Esophagus (tissue), 2 donors: ENCODE data around the gene BCR. TPM values are rescaled to one million over a fixed set of nuclear protein-coding genes. Genes with fewer than 3 reads are reported as not detected.

ENCODE experiments used
- H3K27ac ChIP-seq, 2 donors: one replicate each; pipeline ENCODE4 v1.5.1; 2013; ENCODE audit warnings: low read depth in 2 of 2, mild to moderate bottlenecking in 2 of 2, inconsistent platforms in 1 of 2, low read length in 1 of 2, moderate library complexity in 1 of 2
- H3K27me3 ChIP-seq, 2 donors: one replicate each; pipeline ENCODE4 v1.6.1; 2013; ENCODE audit warnings: low read length in 2 of 2, control low read depth in 1 of 2, mild to moderate bottlenecking in 1 of 2; ENCODE audit not compliant: insufficient read depth in 2 of 2, control insufficient read depth in 1 of 2
- H3K36me3 ChIP-seq, 2 donors: one replicate each; pipeline ENCODE4 v1.6.1; 2013; ENCODE audit warnings: low read length in 1 of 2; ENCODE audit not compliant: control insufficient read depth in 2 of 2, insufficient read depth in 2 of 2
- H3K4me1 ChIP-seq, 2 donors: one replicate each; pipeline ENCODE4 v1.6.1; 2013; ENCODE audit warnings: low read length in 1 of 2; ENCODE audit not compliant: control insufficient read depth in 2 of 2, insufficient read depth in 2 of 2
- H3K4me3 ChIP-seq, 2 donors: one replicate each; pipeline ENCODE4 v1.5.1; 2013; ENCODE audit warnings: low read length in 2 of 2, mild to moderate bottlenecking in 2 of 2, low read depth in 1 of 2, moderate library complexity in 1 of 2
- H3K9me3 ChIP-seq, 2 donors: one replicate each; pipeline ENCODE4 v1.6.1; 2013; ENCODE audit warnings: mild to moderate bottlenecking in 2 of 2, low read depth in 1 of 2, low read length in 1 of 2, moderate library complexity in 1 of 2; ENCODE audit not compliant: control insufficient read depth in 2 of 2, insufficient read depth in 1 of 2
- WGBS, 2 donors: extraction: QIAGEN DNeasy Blood & Tissue Kit; methylation state at CpG; one replicate each; pipeline ENCODE4 v1.1.7; 2013; 5-methylcytosine and 5-hydroxymethylcytosine counted together
- polyA plus RNA-seq, 2 donors: library from polyadenylated mRNA; stranded (reverse); fragments of 200-250 nt; gene quantifications; one replicate each; pipeline ENCODE4 v1.2.3, GENCODE V29; 2013
- donor health status: healthy with polysubstance abuse.
- donor health status: Bipolar disorder and iron deficiency.

The BCR gene
- polyA plus RNA-seq, 2 donors: 27.8 to 30.2 TPM

DNA sequence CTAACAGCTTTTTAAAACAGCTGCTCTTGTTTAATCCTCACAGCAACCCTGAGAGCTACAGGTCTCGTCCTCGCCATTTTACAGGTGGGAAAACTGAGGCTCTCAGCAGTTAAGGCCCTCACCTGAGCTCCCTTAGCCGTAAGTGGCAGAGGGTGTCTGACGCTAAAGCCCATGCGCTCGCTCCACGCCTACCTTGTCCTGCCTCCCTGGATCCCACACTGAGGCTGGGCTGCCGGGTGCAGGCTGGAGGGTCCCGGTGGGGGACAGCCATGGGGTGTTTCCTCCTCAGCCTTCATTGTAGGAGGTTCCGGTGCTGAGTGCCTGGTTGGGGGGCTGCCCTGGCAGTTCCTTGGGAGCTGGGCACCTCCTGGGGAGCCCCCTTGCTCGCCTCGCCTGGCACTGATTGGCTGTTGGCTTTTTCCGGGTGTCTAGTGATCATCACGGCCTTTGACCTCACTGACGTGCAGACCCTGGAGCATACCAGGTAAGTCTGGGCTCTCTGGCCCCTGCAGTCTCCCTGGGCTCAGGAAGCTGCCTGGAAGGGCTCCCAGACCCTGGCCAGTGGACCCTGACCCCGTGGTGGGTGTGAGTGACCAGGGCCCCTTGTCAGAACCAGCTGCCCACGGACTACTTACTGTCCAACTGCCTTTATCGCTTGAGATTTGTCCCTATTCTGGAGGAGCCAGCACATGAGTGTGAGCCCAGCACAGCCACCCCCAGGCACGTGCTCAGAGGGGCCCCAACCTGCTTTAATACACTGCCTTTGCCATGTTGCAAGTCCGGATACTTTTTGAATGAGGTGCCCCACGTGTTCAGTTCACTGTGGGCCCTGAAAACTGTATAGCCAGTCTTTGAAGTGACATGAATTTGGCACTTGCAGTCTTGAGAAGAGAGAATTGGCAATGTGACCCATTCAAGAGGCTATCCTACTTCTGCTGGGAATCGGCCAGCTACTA lies 22.5 kb upstream of the BCR start:
- WGBS, 2 donors: 82 to 89% methylated on average over 22 of the region's 22 CpGs
- Histone ChIP-seq H3K4me3 (no peak overlapping the region), H3K27ac (no peak overlapping the region), H3K4me1 (peaks cover 0 to 2% of the 10 kb centered on the region in 2 donors), H3K36me3 (peaks cover 0 to 5% of the 10 kb centered on the region in 2 donors), H3K9me3 (no peaks in the 10 kb centered on the region), H3K27me3 (no peaks in the 10 kb centered on the region)

DNA sequence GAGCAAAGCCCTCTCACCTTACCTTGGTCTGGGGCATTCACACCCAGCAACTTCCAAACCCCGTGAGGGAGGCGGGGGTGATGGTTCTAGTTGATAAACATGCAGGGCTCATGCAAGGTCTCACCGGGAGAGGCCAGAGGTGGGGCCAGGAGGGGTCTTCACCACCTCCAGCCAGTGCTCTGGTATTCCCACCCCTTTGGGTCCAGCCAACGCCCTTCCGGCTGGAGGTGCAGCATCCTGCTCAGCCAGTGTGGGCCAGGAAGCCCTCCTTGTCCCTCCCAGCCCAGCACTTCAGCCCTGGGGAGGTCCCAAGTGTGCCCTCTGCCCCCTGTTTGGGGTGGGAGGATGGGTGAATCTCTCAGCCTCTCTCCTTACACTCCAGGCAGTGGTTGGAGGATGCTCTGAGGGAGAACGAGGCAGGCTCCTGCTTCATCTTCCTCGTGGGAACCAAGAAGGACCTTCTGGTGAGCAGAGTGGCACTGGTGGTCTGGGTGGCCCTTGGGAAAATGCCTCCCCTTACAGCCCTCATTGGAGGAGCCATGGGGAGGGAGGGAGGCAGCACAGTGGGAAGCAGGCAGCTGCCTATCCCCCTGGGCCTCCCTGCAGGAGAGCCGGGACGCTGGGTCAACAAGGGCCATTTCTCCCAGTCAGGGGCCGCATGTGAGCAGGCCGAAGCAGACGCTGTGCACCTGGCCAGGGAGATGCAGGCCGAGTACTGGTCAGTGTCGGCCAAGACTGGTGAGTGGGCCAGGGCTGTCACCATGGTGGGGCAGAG lies 21.6 kb upstream of the BCR start:
- Histone ChIP-seq H3K9me3 (no peaks in the 10 kb centered on the region), H3K27me3 (no peaks in the 10 kb centered on the region), H3K4me1 (peaks cover 0 to 2% of the 10 kb centered on the region in 2 donors), H3K4me3 (no peak overlapping the region), H3K36me3 (peaks cover 0 to 5% of the 10 kb centered on the region in 2 donors), H3K27ac (no peak overlapping the region)
- WGBS, 2 donors: 83 to 89% methylated on average over 13 to 14 of the region's 14 CpGs

DNA sequence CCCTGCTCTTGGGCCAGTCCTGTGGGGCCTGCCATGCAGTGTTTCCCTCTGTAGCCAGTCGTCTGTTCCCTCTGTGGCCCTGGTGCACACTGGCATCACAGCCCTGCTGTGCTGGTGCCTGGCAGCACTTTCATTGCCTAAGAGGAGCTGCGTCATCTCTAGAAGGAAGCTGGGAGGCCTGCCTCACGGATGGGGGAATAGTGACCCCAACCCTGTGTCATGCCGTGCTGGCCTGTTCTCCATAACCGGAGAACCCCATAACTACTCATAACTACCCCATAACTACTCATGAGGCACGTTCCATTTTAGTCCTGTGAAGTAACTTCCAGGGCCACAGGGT lies 21.0 kb upstream of the BCR start:
- peaks cover 0 to 3% of the 10 kb centered on the region in 2 donors for H3K4me1 ChIP-seq
- H3K36me3 ChIP-seq: peaks cover 0 to 5% of the 10 kb centered on the region in 2 donors
- H3K4me3 ChIP-seq: no peak overlapping the region
- WGBS, 2 donors: 86 to 90% methylated on average over 6 of the region's 6 CpGs
- no peak overlapping the region for H3K27ac ChIP-seq
- no peaks in the 10 kb centered on the region for H3K9me3 ChIP-seq
- H3K27me3 ChIP-seq: no peaks in the 10 kb centered on the region

DNA sequence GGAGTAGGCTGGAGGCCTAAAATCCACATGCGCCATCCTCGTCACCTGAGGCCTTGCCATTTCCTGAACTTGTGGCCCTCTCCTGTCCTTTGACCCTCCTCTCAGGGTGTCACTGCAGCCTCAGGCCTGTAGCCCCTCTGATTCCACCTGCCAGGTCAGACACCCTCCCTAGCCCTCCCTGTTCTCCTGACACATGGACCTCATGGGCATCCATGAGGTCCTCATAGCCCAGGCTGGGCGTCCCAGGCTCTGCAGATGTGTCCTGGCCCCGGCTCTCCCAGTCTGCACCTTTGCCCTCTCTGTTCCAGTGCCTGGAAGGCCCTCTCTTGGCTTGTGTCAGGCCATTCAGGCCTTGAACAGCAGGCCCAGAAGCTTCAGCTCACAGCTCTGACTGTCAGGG lies 19.3 kb upstream of the BCR start:
- WGBS, 2 donors: 85 to 88% methylated on average over 4 of the region's 4 CpGs
- H3K36me3 ChIP-seq: peaks cover 0 to 5% of the 10 kb centered on the region in 2 donors
- peaks cover 0 to 3% of the 10 kb centered on the region in 2 donors for H3K4me1 ChIP-seq
- no peaks in the 10 kb centered on the region for H3K9me3 ChIP-seq
- H3K27me3 ChIP-seq: no peaks in the 10 kb centered on the region
- H3K4me3 ChIP-seq: no peak overlapping the region
- no peak overlapping the region for H3K27ac ChIP-seq

DNA sequence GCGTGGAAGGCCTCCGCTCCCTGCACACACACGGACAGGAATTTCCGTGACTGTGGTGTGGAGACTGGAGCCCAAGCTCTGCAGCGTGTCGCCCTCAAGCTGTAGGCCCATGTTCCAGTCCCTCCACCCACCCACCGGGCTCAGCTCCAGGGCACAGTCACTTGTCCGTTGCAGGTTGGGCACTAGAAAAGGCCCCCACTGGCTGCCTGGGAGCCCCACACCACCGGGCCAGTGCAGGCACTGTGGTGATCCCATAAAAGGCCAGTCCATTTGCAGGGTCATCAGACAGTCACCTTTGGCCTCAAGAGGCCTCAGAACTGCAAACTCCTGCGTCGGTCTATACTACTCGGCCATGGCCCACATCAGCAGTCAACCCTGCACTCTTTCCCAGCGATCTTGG lies 18.7 kb upstream of the BCR start:
- Histone ChIP-seq H3K4me3 (no peak overlapping the region), H3K27me3 (no peaks in the 10 kb centered on the region), H3K9me3 (no peaks in the 10 kb centered on the region), H3K36me3 (peaks cover 0 to 5% of the 10 kb centered on the region in 2 donors), H3K4me1 (peaks cover 0 to 3% of the 10 kb centered on the region in 2 donors), H3K27ac (no peak overlapping the region)
- WGBS, 2 donors: 86 to 94% methylated on average over 13 of the region's 13 CpGs

DNA sequence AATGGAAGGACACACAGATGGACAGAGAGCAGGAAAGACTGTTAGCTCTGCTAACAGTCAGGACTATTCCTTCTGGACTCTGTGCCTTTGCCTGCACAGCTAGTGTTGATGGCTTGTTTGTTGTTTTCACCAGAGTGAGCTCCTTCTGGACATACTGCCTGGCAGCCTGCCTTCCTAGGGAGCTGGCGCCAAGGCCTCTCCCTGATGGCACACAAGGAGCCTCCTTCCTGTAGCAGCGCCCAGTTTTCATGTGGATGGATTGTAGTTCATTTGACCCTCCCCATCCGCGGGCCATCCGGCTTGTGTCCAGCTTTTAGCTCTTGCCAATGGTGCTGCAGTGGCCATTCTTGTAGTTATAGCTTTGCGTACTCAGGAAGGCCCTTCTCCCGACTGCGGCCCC lies 16.6 kb upstream of the BCR start:
- 53 to 70% methylated on average over 8 of the region's 8 CpGs for WGBS, 2 donors
- Histone ChIP-seq H3K9me3 (no peaks in the 10 kb centered on the region), H3K27ac (no peak overlapping the region), H3K36me3 (peaks cover 0 to 5% of the 10 kb centered on the region in 2 donors), H3K4me1 (peaks cover 0 to 3% of the 10 kb centered on the region in 2 donors), H3K4me3 (no peak overlapping the region), H3K27me3 (no peaks in the 10 kb centered on the region)

DNA sequence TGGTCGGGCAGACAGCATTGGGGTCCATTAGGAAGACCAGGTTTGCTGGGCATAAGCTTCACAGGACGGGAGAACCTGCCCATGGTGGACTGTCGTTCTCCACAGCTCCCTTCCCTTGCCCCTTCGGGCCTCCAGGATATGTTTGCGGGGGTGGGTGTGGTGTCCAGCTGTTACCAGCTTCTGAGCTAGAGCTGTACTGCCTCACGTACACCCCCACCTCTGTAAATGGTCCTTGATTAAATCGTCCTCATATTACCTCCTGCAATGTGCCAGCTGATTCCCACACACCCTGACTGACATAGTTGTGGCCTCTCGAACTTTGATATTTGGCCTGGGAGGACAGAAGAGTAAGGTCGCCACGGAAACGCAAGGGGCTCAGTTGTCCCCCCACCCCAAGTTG lies 16.2 kb upstream of the BCR start:
- Histone ChIP-seq H3K27me3 (no peaks in the 10 kb centered on the region), H3K36me3 (peaks cover 0 to 2% of the 10 kb centered on the region in 2 donors), H3K27ac (no peak overlapping the region), H3K4me1 (peaks cover 0 to 3% of the 10 kb centered on the region in 2 donors), H3K9me3 (no peaks in the 10 kb centered on the region), H3K4me3 (no peak overlapping the region)
- 71 to 74% methylated on average over 11 of the region's 11 CpGs for WGBS, 2 donors

DNA sequence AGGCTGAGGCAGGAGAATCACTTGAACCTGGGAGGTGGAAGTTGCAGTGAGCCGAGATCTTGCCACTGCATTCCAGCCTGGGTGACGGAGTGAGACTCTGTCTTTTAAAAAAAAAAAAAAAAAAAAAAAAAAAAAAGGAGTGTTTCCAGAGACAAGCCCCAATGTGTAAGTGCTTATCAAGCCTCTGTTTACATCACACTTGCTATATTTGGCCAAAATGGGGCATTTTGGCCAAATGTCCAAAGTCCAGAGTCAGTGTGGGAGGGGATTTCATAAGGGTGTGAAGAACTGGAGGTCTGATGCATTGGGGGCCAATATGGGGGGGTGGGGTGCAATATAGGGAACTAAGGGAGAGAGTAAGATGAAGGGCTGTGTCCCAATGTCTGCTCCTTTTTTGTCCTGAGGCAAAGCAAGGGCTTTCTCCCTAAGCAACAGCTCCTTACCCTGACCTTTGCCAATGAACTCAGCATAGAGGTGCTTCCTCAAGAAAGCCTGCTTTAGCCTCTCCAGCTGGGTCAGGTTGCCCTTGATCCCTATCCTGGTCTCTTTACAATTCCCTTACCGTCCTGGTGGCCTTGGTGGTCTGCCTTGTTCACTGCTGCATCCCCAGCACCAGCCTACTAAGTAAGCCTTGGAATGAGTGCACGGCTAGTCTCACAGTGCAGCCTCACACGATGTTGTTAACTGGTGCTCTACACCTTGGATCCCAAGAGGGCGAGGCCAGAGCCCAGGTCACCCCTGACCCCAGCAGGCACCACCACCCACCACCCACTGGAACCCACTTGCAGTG lies 14.1 kb upstream of the BCR start:
- Histone ChIP-seq H3K36me3 (no peaks in the 10 kb centered on the region), H3K27me3 (no peaks in the 10 kb centered on the region), H3K4me1 (peaks cover 0 to 3% of the 10 kb centered on the region in 2 donors), H3K9me3 (no peaks in the 10 kb centered on the region), H3K27ac (no peak overlapping the region), H3K4me3 (no peak overlapping the region)
- 75 to 83% methylated on average over 6 of the region's 6 CpGs for WGBS, 2 donors
